ENCODE results near the gene IFNA10.
"Not testable (repeated sequence)": the region's sequence is repeated elsewhere in the genome, so short reads cannot be mapped to it uniquely, and the experiment has no call there.

The IFNA10 gene

GRCh38 chr9:21234153-21234687, 27.3 kb upstream of the IFNA10 start:
- H3K27me3 ChIP-seq (ENCODE audit: insufficient read depth, low read depth) = no peaks in the 10 kb centered on the region
- no peaks in the 10 kb centered on the region for H3K4me1 ChIP-seq (ENCODE audit: low read depth, poor library complexity, severe bottlenecking)
- no peak overlapping the region for H3K4me2 ChIP-seq
- TF ChIP-seq, protein P1, sequence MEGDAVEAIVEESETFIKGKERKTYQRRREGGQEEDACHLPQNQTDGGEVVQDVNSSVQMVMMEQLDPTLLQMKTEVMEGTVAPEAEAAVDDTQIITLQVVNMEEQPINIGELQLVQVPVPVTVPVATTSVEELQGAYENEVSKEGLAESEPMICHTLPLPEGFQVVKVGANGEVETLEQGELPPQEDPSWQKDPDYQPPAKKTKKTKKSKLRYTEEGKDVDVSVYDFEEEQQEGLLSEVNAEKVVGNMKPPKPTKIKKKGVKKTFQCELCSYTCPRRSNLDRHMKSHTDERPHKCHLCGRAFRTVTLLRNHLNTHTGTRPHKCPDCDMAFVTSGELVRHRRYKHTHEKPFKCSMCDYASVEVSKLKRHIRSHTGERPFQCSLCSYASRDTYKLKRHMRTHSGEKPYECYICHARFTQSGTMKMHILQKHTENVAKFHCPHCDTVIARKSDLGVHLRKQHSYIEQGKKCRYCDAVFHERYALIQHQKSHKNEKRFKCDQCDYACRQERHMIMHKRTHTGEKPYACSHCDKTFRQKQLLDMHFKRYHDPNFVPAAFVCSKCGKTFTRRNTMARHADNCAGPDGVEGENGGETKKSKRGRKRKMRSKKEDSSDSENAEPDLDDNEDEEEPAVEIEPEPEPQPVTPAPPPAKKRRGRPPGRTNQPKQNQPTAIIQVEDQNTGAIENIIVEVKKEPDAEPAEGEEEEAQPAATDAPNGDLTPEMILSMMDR (conservative IDR thresholded peaks at IDR 0.05; ENCODE audit: low read depth, low read length) = no peak
- H4K20me1 ChIP-seq (ENCODE audit: insufficient read depth) = no peaks in the 10 kb centered on the region
- H3K9ac ChIP-seq = no peak overlapping the region
- H3K4me3 ChIP-seq (IDR thresholded peaks at IDR 0.05; ENCODE audit: insufficient read depth, low read depth, low read length) = no peak overlapping the region
- no peak overlapping the region for H2AFZ ChIP-seq (ENCODE audit: low read depth)
- H3K79me2 ChIP-seq (ENCODE audit: insufficient read depth, low read depth) = no peaks in the 10 kb centered on the region
- H3K27ac ChIP-seq = no peak overlapping the region
- H3K36me3 ChIP-seq (ENCODE audit: insufficient read depth) = no peaks in the 10 kb centered on the region

GRCh38 chr9:21233258-21233657, 26.3 kb upstream of the IFNA10 start:
- H3K9ac ChIP-seq = no peak overlapping the region
- no peaks in the 10 kb centered on the region for H3K79me2 ChIP-seq (ENCODE audit: insufficient read depth, low read depth)
- H3K4me2 ChIP-seq = no peak overlapping the region
- H3K27me3 ChIP-seq (ENCODE audit: insufficient read depth, low read depth) = no peaks in the 10 kb centered on the region
- no peak overlapping the region for H3K27ac ChIP-seq
- TF ChIP-seq, protein P1 (conservative IDR thresholded peaks at IDR 0.05; ENCODE audit: low read depth, low read length) = no peak
- H4K20me1 ChIP-seq (ENCODE audit: insufficient read depth) = no peaks in the 10 kb centered on the region
- H3K36me3 ChIP-seq (ENCODE audit: insufficient read depth) = no peaks in the 10 kb centered on the region
- H2AFZ ChIP-seq (ENCODE audit: low read depth) = no peak overlapping the region
- H3K4me3 ChIP-seq (IDR thresholded peaks at IDR 0.05; ENCODE audit: insufficient read depth, low read depth, low read length) = no peak overlapping the region
- no peaks in the 10 kb centered on the region for H3K4me1 ChIP-seq (ENCODE audit: low read depth, poor library complexity, severe bottlenecking)

DNA sequence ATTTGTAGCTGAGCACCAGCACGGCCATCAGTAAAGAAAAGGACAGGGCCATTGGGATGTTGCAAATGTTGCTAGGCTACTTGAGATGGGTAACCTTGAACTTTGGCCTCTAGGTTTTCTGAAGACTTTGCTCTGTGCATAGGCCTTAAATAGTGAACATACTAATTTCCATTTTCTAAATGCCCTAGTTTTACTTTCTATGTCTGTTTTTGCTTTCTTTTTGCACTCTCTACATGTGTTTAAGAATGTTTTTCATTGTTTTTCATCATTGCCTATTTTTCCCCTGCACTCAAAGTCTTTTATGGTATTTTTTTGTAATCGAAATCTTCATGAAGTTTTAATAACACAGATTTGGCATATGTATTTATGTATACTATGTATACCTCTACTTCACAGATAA, 21.2 kb upstream of the IFNA10 start, which contains the start of gene IFNA17:
IFNA17 (minus strand) TSS at position 101 of the 400 bp plus-strand sequence; CDS start at position 52, 49 bp downstream.
- TF ChIP-seq, protein P1 (conservative IDR thresholded peaks at IDR 0.05; ENCODE audit: low read depth, low read length) = no peak
- no peaks in the 10 kb centered on the region for H3K79me2 ChIP-seq (ENCODE audit: insufficient read depth, low read depth)
- no peak within 1 kb of the TSS for H3K4me3 ChIP-seq (IDR thresholded peaks at IDR 0.05; ENCODE audit: insufficient read depth, low read depth, low read length)
- H4K20me1 ChIP-seq (ENCODE audit: insufficient read depth) = no peaks in the 10 kb centered on the region
- no peak within 1 kb of the TSS for H3K4me2 ChIP-seq
- H3K9ac ChIP-seq = no peak within 1 kb of the TSS
- H3K27ac ChIP-seq = no peak within 1 kb of the TSS
- H2AFZ ChIP-seq (ENCODE audit: low read depth) = no peak within 1 kb of the TSS
- no peaks in the 10 kb centered on the region for H3K27me3 ChIP-seq (ENCODE audit: insufficient read depth, low read depth)
- H3K36me3 ChIP-seq (ENCODE audit: insufficient read depth) = no peaks in the 10 kb centered on the region
- H3K4me1 ChIP-seq (ENCODE audit: low read depth, poor library complexity, severe bottlenecking) = no peaks in the 10 kb centered on the region

GRCh38 chr9:21217211-21217610, 10.3 kb upstream of the IFNA10 start, which contains the start of gene IFNA16:
IFNA16 (minus strand) TSS chr9:21217311; CDS start chr9:21217305, 6 bp downstream.
- H3K79me2 ChIP-seq (ENCODE audit: insufficient read depth, low read depth); H3K4me2 ChIP-seq; H3K27me3 ChIP-seq (ENCODE audit: insufficient read depth, low read depth); H2AFZ ChIP-seq (ENCODE audit: low read depth); H3K4me1 ChIP-seq (ENCODE audit: low read depth, poor library complexity, severe bottlenecking); H3K4me3 ChIP-seq (IDR thresholded peaks at IDR 0.05; ENCODE audit: insufficient read depth, low read depth, low read length); H3K36me3 ChIP-seq (ENCODE audit: insufficient read depth); H3K27ac ChIP-seq; H3K9ac ChIP-seq; H4K20me1 ChIP-seq (ENCODE audit: insufficient read depth): not testable (repeated sequence)

Measured in KMS-11 (cell line).